NCI-H510A (cell line): ENCODE data around the gene PHF3.

Experiments used
- DNase-seq: peaks from one replicate; lab custom pipeline; 2025; lab: John Stamatoyannopoulos, UW

PHF3 gene

GRCh38 chr6:63644668-63645326 is 9.2 kb downstream of the PHF3 start:
- no peak for DNase-seq

GRCh38 chr6:63649269-63649668 is 13.7 kb downstream of the PHF3 start:
- DNase-seq = no peak

- no peak for DNase-seq
These were observed 14.3 kb downstream of the PHF3 start for GRCh38 chr6:63649847-63650265.

GRCh38 chr6:63652980-63653379 is 17.4 kb downstream of the PHF3 start:
- DNase-seq = no peak

- no peak for DNase-seq
These were observed 25.2 kb downstream of the PHF3 start for GRCh38 chr6:63660757-63661156.

GRCh38 chr6:63661769-63662168 is 26.2 kb downstream of the PHF3 start:
- no peak for DNase-seq

- DNase-seq = no peak
These were observed 27.7 kb downstream of the PHF3 start for GRCh38 chr6:63663147-63663955.

- no peak for DNase-seq
These were observed 28.3 kb downstream of the PHF3 start for GRCh38 chr6:63663956-63664281.

GRCh38 chr6:63671098-63671754 is 35.6 kb downstream of the PHF3 start:
- DNase-seq = no peak

- no peak for DNase-seq
These were observed 37.1 kb downstream of the PHF3 start for GRCh38 chr6:63672582-63673129.

- no peak for DNase-seq
These were observed 38.1 kb downstream of the PHF3 start for GRCh38 chr6:63673692-63674091.

GRCh38 chr6:63674635-63675034 is 39.0 kb downstream of the PHF3 start:
- DNase-seq = no peak

GRCh38 chr6:63675138-63675537 is 39.5 kb downstream of the PHF3 start:
- no peak for DNase-seq

- no peak for DNase-seq
These were observed 41.0 kb downstream of the PHF3 start for GRCh38 chr6:63676412-63677114.

- DNase-seq = no peak
These were observed 41.7 kb downstream of the PHF3 start for GRCh38 chr6:63677282-63677681.

- DNase-seq = no peak
These were observed 47.5 kb downstream of the PHF3 start for GRCh38 chr6:63683071-63683603.

- no peak for DNase-seq
These were observed 50.1 kb downstream of the PHF3 start for GRCh38 chr6:63685446-63686379.

- no peak for DNase-seq
These were observed 53.8 kb downstream of the PHF3 start for GRCh38 chr6:63689421-63689820.

GRCh38 chr6:63690221-63690620 is 54.6 kb downstream of the PHF3 start:
- DNase-seq = no peak

GRCh38 chr6:63705707-63706106 is 70.1 kb downstream of the PHF3 start:
- no peak for DNase-seq

GRCh38 chr6:63706630-63707029 is 71.0 kb downstream of the PHF3 start:
- DNase-seq = no peak
